Mucosa of gallbladder (tissue), 1 donor: ENCODE measurements around the gene TNNT1. TPM values are rescaled to one million over a fixed set of nuclear protein-coding genes. Genes with fewer than 3 reads are reported as not detected.
"Not testable (repeated sequence)": the region's sequence is repeated elsewhere in the genome, so short reads cannot be mapped to it uniquely, and the experiment has no call there.

Experiments used
- DNase-seq: peaks from one replicate; pipeline ENCODE4 v3.0.0-alpha.2; 2020; ENCODE audit warnings: low spot score
- total RNA-seq: library from RNA; stranded (reverse); gene quantifications from one replicate; pipeline ENCODE4 v1.2.1, GENCODE V29; 2021
- donor health status: DM: no; HTN: no; CAD: no.

TNNT1 gene
- total RNA-seq, 1 donor from 2014 or later: 0.72 TPM

DNA sequence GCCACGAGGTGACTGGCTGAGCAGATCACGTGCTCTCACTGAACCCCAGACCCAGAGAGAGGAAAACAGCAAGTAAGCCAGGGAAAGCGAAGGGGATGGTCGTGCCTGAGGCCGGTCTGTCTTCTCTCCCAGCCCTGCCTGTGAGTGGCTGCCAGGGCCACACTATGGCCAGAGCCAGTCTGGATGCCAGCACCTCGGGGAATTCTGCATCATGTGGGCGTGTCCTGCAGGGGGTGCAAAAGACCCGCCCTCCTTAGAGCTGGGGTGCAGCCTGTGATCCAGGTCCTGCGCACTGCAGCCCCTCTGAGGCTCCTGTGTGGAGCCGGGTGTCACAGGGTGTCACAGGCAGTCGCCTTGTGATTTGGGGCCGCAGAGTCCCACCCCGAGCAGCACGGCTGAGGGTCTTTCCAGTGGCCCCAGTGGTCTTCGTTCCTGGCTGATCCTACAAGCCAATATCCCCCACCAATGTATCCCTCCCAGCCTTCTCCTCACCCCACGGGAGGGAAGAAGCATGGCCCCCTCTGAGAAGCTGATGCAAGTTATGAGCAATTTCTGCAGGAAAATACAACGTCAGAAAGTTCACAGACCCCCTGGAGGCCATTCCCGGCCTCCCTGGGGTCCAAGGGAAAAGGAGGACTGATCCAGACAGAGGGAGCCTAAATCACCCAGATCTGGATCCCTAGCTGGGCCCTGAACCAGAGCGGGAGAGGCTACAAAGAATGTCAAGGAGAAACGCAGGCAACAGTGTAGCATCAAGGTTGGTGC, 39.3 kb downstream of the TNNT1 start:
- no peak for DNase-seq

GRCh38 chr19:55107252-55107651, 41.8 kb downstream of the TNNT1 start:
- not testable (repeated sequence) for DNase-seq

GRCh38 chr19:55106591-55106990, 42.4 kb downstream of the TNNT1 start:
- no peak for DNase-seq

- DNase-seq: no peak
Observed at GRCh38 chr19:55105237-55105636, 43.8 kb downstream of the TNNT1 start.

DNA sequence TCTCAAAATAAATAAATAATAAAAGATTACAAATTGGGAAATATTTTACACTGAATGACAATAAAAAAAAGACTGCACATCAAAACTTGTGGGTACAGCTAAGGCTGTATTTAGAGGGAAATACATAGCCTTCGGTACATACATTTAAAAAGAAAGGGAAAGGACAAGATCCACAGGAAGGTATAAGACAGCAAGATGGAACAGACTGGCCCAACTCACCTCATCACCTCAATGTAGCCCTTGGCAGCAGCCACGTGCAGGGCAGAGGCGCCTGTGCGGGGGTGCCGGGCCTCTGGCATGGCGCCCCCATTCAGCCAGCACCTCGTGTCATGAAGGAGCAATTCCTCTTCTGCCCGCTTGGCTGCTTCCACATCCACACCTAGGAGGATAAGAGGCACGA, 45.8 kb downstream of the TNNT1 start:
- no peak for DNase-seq

DNA sequence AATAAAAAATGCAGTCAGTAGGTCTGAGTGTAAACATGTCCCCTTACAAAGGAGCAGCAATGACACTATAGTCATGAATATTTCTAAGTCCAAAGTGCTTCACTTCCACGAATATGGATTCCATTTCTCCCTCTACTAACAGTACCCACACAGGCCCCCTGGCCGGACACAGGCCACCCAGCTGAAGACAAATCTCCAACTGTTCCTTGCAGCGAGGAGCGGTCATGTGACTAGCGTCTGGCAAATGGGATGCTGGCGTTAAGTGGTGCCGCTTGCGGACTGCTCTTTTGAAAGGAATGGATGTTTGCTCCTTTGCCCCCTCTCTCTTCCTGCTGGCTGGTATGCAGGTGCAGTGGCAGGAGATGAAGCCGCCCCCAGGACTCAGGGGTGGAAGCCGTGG, 47.7 kb downstream of the TNNT1 start:
- no peak for DNase-seq

- no peak for DNase-seq
Observed at GRCh38 chr19:55099557-55100506, 49.2 kb downstream of the TNNT1 start.

GRCh38 chr19:55098716-55099556, 50.1 kb downstream of the TNNT1 start:
- no peak for DNase-seq

- no peak for DNase-seq
Observed at GRCh38 chr19:55097864-55098715, 50.9 kb downstream of the TNNT1 start.

GRCh38 chr19:55096061-55096701, 52.8 kb downstream of the TNNT1 start:
- DNase-seq: no peak

DNA sequence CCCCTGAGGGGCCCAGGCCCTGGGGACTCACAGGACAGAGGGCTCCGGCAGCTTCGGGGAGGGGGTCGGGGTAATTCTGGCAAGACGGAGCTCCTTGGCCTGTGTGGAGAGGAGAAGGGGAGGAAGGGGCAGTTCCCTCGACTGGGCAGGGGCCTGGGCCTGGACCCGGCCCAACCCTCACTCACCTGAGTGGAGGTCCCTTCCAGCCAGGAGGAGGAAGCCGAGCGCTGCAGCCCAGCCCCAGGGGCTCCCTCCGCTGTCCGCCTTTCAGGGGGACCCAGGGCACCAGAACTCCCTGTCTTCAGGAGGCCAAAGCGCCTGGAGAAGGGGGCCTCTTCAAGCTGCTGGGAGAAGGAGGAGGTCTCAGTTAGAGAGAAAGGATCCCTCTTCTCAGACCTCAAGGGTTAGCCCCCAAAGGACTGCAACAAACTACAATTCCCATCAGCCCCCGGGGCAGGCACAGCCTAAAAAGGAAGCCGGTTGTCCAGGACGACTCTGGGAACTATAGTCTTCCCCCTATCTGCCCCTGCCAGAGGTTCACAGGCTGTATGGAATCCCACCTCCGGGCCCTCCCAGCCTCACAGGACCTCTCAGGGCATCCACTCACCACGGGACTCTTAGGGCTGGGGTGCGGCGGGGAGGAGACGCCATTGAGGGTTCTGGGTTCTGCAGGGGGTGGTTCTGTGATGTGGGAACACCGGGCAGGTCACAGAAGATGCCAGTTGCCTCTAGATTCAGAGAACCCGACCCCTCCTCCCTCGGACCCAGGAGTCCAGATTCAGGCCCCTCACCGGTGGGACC, 53.5 kb downstream of the TNNT1 start:
- DNase-seq: no peak

GRCh38 chr19:55094456-55095259, 54.3 kb downstream of the TNNT1 start:
- DNase-seq: no peak

- DNase-seq: no peak
Observed at GRCh38 chr19:55092423-55093318, 56.3 kb downstream of the TNNT1 start.

- DNase-seq: no peak
Observed at GRCh38 chr19:55091955-55092354, 57.1 kb downstream of the TNNT1 start.

DNA sequence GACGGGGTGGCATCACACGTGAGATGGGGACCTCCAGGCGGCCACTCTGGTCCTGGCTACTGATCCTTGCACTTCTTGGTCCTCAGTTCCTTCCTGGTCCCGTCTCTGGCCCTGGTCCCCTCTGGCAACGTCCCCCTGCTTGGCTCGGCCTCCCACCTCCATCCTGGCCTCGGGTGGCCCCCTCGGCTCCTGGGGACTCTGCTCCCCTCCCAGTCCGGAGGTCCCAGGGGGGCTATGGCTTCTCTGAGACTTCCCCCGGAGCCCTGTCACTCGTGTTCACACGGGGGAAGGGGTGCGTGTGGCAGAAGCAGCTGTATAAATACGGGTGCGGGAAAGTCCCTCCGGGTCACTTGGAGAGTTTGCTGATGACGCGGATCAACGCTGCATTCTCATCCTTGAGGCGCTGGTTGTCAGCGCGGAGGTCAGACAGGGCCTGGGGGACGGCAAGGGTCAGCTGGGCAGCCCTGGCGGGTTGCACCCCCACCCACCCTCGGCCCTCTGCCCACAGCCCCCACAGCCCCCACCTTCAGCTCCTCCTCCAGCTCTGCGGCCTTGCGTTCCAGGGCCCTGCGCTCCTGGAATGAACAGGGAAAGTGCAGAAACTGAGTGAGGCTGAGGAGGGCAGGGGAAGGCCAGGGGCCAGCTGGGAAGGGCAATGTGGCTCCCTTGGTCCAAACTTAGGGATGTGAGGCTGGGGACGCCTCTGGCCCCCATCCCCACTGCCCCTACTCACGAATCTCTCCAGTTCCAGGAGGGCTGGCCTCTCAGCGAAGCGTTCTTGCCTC, 57.7 kb downstream of the TNNT1 start:
- DNase-seq: no peak

DNA sequence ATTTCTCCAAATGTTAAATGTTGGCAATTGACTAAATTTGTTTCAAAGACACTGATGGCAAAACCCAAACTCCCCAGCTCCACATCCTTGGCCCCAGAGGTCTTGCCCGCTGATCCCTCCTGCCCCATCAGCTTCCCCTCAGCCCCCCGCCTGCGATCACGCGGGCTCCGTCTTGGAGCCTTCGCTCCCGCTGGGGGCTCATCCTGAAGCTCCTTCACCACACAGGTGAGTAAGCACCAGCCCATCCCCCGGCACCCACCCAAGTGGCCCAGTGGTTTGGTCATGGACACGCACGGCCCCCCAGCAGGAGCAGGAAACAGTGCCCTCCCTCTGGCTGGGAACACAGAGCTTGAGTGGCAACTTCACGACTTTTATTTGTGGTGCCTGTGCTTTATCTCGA, 58.4 kb downstream of the TNNT1 start:
- DNase-seq: no peak
